Measurements from ENCODE around the gene ACAA1.

DNA sequence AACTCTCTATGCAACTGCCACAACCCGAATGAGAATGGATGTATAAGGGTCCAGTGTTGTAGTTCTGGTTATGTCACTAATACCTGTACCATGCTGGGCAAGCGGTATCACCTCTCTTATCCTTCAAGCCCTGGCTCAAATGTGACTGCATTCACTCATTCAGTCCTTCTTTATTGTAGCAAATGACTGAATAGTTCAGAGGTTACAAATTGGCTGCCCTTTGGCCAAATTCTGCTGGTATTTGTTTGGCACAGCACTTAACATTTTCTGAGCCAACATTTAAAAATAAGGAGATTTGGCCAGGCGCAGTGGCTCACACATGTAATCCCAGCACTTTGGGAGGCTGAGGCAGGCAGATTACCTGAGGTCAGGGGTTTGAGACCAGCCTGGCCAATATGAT lies 50.4 kb downstream of the ACAA1 start:
- no peak for TF ChIP-seq CTCF (IDR thresholded peaks at IDR 0.05; ENCODE audit: poor library complexity)
- no peak for TF ChIP-seq EZH2phosphoT487 (IDR thresholded peaks at IDR 0.05; ENCODE audit: low read depth, severe bottlenecking, unreplicated experiment)
